Measurements from ENCODE around the gene KCNK6. TPM values are rescaled to one million over a fixed set of nuclear protein-coding genes. Genes with fewer than 3 reads are reported as not detected.

Gene KCNK6
- total RNA-seq, 1 experiment from 2014 or later = 6.5 TPM

DNA sequence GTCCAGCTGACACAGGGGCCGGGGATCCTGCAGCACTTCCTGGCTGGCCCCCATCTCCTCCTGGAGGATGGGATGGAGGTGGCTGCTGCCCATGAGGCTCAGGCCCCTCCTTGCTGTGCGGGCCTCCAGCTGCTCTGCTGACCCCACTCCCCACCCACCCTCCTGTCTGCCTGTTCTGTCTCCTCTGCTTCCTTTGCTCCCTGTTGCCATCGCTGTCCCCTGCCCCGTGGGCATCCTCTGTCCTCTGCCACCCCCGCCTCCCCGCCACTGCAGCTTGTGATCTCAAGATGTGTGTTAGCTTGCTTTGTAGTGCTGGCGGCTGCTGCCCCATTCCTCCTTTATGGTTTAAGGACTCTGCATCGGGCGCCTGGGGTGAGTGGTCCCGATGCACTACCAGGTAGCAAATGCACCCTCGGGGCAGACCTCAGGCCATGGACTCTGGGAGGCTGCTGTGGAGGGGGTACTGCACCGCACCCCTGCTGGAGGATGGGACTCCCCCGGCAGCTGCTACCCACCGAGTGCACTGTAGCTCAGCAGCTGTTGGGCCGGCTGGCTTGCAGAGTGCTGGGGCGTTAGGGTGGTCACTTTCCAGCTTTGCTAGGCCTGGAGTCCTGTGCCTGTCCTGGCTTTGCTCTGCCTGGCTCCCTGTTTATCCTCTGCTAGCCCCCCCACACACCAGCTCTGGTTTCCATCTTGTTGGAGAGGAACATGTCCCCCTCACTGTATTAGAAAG is 31.4 kb upstream of the KCNK6 start:
- H3K27me3 Mint-ChIP-seq (ENCODE audit: low read depth) = no peaks in the 10 kb centered on the region
- DNase-seq = no peak
- no peak overlapping the region for H3K4me3 Mint-ChIP-seq
- H3K36me3 Mint-ChIP-seq (ENCODE audit: insufficient read depth in 1 of 3, low read depth in 3 of 3) = peaks cover 41 to 85% (median 83%) of the 10 kb centered on the region in 3 experiments; a peak in 6 of 7 replicates
- no peaks in the 10 kb centered on the region for H4K20me1 ChIP-seq (ENCODE audit: control insufficient read depth, insufficient read depth, insufficient read length)
- no peaks in the 10 kb centered on the region for H3K23me2 ChIP-seq (ENCODE audit: insufficient read length, low read depth, low read length, poor library complexity, severe bottlenecking)
- no peak for TF ChIP-seq CTCF (conservative IDR thresholded peaks at IDR 0.05)
- no peak overlapping the region for H2AFZ ChIP-seq (ENCODE audit: low read length)
- no peak overlapping the region for H2AK5ac ChIP-seq (ENCODE audit: insufficient read length, low read length)
- H2BK15ac ChIP-seq (ENCODE audit: low read depth, low read length) = no peak overlapping the region
- H2BK12ac ChIP-seq (ENCODE audit: insufficient read length, low read depth, low read length) = no peak overlapping the region
- no peaks in the 10 kb centered on the region for H3K27me3 ChIP-seq (ENCODE audit: insufficient read depth, low read length)
- no peak overlapping the region for H2BK120ac ChIP-seq (ENCODE audit: low read depth, low read length, poor library complexity, severe bottlenecking)
- H3K79me1 ChIP-seq (ENCODE audit: insufficient read depth, low read depth, low read length, poor library complexity, severe bottlenecking) = no peaks in the 10 kb centered on the region
- no peak overlapping the region for H2BK5ac ChIP-seq (ENCODE audit: insufficient read length, low read length)
- H4K8ac ChIP-seq (replicated peaks; ENCODE audit: insufficient read length, low read depth, low read length) = no peak overlapping the region
- no CpG with 5 or more reads among the region's 16 CpGs for WGBS (ENCODE audit: extremely low coverage, insufficient read length, low lambda C conversion rate)
- no peak overlapping the region for H3T11ph ChIP-seq (ENCODE audit: low read length)
- H3K56ac ChIP-seq (ENCODE audit: insufficient read length, low read depth, low read length) = no peak overlapping the region
- no peak overlapping the region for H3K9ac ChIP-seq (ENCODE audit: extremely low read depth, insufficient read length, low read length)
- H3K23ac ChIP-seq (ENCODE audit: insufficient read length, low read depth, low read length) = no peak overlapping the region
- H4K91ac ChIP-seq (ENCODE audit: insufficient read length, low read depth, low read length) = no peak overlapping the region
- H3K27ac Mint-ChIP-seq = no peak overlapping the region
- no peaks in the 10 kb centered on the region for H3K4me1 ChIP-seq (ENCODE audit: insufficient read depth, low read length)
- H3K27ac ChIP-seq (ENCODE audit: insufficient read length, low read depth, low read length) = no peak overlapping the region
- no peak overlapping the region for H3K14ac ChIP-seq (ENCODE audit: insufficient read depth, low read length)
- H3K4me1 Mint-ChIP-seq = no peaks in the 10 kb centered on the region
- H3K4ac ChIP-seq (ENCODE audit: low read depth, low read length) = no peak overlapping the region
- H3K18ac ChIP-seq (ENCODE audit: insufficient read length, low read depth, low read length) = no peak overlapping the region
- H2BK20ac ChIP-seq (ENCODE audit: low read depth, low read length, poor library complexity, severe bottlenecking) = no peak overlapping the region
- H3K79me2 ChIP-seq (ENCODE audit: insufficient read depth, low read length) = peaks cover 3% of the 10 kb centered on the region; the same call in 1 of the 2 replicates
- H3K9me3 Mint-ChIP-seq = no peaks in the 10 kb centered on the region
- H4K5ac ChIP-seq (ENCODE audit: insufficient read length, low read depth, low read length) = no peak overlapping the region
- H3K4me2 ChIP-seq (ENCODE audit: insufficient read depth, insufficient read length, low read length) = no peak overlapping the region
- H3K9me3 ChIP-seq (ENCODE audit: control insufficient read depth, low read depth, low read length) = no peaks in the 10 kb centered on the region

Data from H9 (cell line).